Measurements from ENCODE around the gene UBE2J2.

The UBE2J2 gene

GRCh38 chr1:1239227-1239613, 34.4 kb downstream of the UBE2J2 start:
- Histone ChIP-seq H3K9me3 (ENCODE audit: control insufficient read depth, insufficient read depth, low read length) (no peaks in the 10 kb centered on the region), H3K4me3 (ENCODE audit: low read length) (no peak overlapping the region), H3K27ac (ENCODE audit: low read depth, low read length) (no peak overlapping the region), H3K79me2 (ENCODE audit: control insufficient read depth, low read length) (peaks cover 14% of the 10 kb centered on the region), H3K4me2 (ENCODE audit: low read length) (no peak overlapping the region), H3K4me1 (ENCODE audit: control insufficient read depth, low read length) (peaks cover 4% of the 10 kb centered on the region; the same call in 1 of the 2 replicates), H3K36me3 (ENCODE audit: control insufficient read depth, low read length) (peaks cover 9% of the 10 kb centered on the region; the same call in 1 of the 2 replicates), H3F3A (ENCODE audit: control insufficient read depth, insufficient read depth) (no peaks in the 10 kb centered on the region), H3K9me2 (replicated peaks; ENCODE audit: control insufficient read depth, low read length) (no peaks in the 10 kb centered on the region), H4K20me1 (ENCODE audit: control insufficient read depth, insufficient read depth, low read depth, low read length) (no peaks in the 10 kb centered on the region), H3K27me3 (ENCODE audit: control insufficient read depth, low read length) (peaks cover 11% of the 10 kb centered on the region)
- TF ChIP-seq CTCF (IDR thresholded peaks at IDR 0.05; ENCODE audit: low read depth, low read length, poor library complexity, severe bottlenecking) (no peak), EZH2phosphoT487 (IDR thresholded peaks at IDR 0.05; ENCODE audit: borderline replicate concordance, low read length) (no peak)

- Histone ChIP-seq H3K27me3 (ENCODE audit: control insufficient read depth, low read length) (peaks cover 11% of the 10 kb centered on the region), H3K4me3 (ENCODE audit: low read length) (no peak overlapping the region), H3K27ac (ENCODE audit: low read depth, low read length) (no peak overlapping the region)
These were observed 34.9 kb downstream of the UBE2J2 start for GRCh38 chr1:1238702-1239178.

GRCh38 chr1:1237874-1238701, 35.6 kb downstream of the UBE2J2 start:
- Histone ChIP-seq H4K20me1 (ENCODE audit: control insufficient read depth, insufficient read depth, low read depth, low read length) (no peaks in the 10 kb centered on the region), H3K27me3 (ENCODE audit: control insufficient read depth, low read length) (peaks cover 11% of the 10 kb centered on the region), H3K27ac (ENCODE audit: low read depth, low read length) (no peak overlapping the region), H3K9me3 (ENCODE audit: control insufficient read depth, insufficient read depth, low read length) (no peaks in the 10 kb centered on the region), H3K4me2 (ENCODE audit: low read length) (no peak overlapping the region), H3K9me2 (replicated peaks; ENCODE audit: control insufficient read depth, low read length) (no peaks in the 10 kb centered on the region), H3K79me2 (ENCODE audit: control insufficient read depth, low read length) (peaks cover 25% of the 10 kb centered on the region), H3F3A (ENCODE audit: control insufficient read depth, insufficient read depth) (no peaks in the 10 kb centered on the region), H3K4me1 (ENCODE audit: control insufficient read depth, low read length) (peaks cover 11% of the 10 kb centered on the region), H3K4me3 (ENCODE audit: low read length) (no peak overlapping the region), H3K36me3 (ENCODE audit: control insufficient read depth, low read length) (peaks cover 16% of the 10 kb centered on the region)
- no peak for TF ChIP-seq EZH2phosphoT487 (IDR thresholded peaks at IDR 0.05; ENCODE audit: borderline replicate concordance, low read length)
- TF ChIP-seq CTCF (IDR thresholded peaks at IDR 0.05; ENCODE audit: low read depth, low read length, poor library complexity, severe bottlenecking): no peak

More at GRCh38 chr1:1238702-1239178, 34.9 kb downstream of the UBE2J2 start:
- Histone ChIP-seq H4K20me1 (ENCODE audit: control insufficient read depth, insufficient read depth, low read depth, low read length) (no peaks in the 10 kb centered on the region), H3K79me2 (ENCODE audit: control insufficient read depth, low read length) (peaks cover 19% of the 10 kb centered on the region), H3K4me1 (ENCODE audit: control insufficient read depth, low read length) (peaks cover 5% of the 10 kb centered on the region; the same call in 1 of the 2 replicates), H3K36me3 (ENCODE audit: control insufficient read depth, low read length) (peaks cover 13% of the 10 kb centered on the region), H3F3A (ENCODE audit: control insufficient read depth, insufficient read depth) (no peaks in the 10 kb centered on the region), H3K9me2 (replicated peaks; ENCODE audit: control insufficient read depth, low read length) (no peaks in the 10 kb centered on the region), H3K4me2 (ENCODE audit: low read length) (no peak overlapping the region), H3K9me3 (ENCODE audit: control insufficient read depth, insufficient read depth, low read length) (no peaks in the 10 kb centered on the region)
- TF ChIP-seq CTCF (IDR thresholded peaks at IDR 0.05; ENCODE audit: low read depth, low read length, poor library complexity, severe bottlenecking) (no peak), EZH2phosphoT487 (IDR thresholded peaks at IDR 0.05; ENCODE audit: borderline replicate concordance, low read length) (no peak)
